Osteoblast (primary cell): Measurements from ENCODE around the gene DEPP1. TPM values are rescaled to one million over a fixed set of nuclear protein-coding genes. Genes with fewer than 3 reads are reported as not detected.

Experiments
- DNase-seq: peaks from one replicate; pipeline ENCODE4 v3.0.0; 2011; ENCODE audit warnings: low spot score, mixed read lengths; ENCODE audit not compliant: insufficient read length; ENCODE audit errors: missing footprints
- H2AFZ ChIP-seq: 2 replicates; pipeline ENCODE4 v1.6.0; 2011; ENCODE audit warnings: mild to moderate bottlenecking, low read length
- H3K27ac ChIP-seq: 2 replicates; pipeline ENCODE4 v1.5.1; 2011; ENCODE audit warnings: mild to moderate bottlenecking, low read depth, low read length, moderate library complexity
- H3K27me3 ChIP-seq: 2 replicates; pipeline ENCODE4 v1.6.0; 2012; ENCODE audit warnings: mild to moderate bottlenecking, control low read depth, inconsistent platforms, low read length, moderate library complexity; ENCODE audit not compliant: insufficient read depth
- H3K36me3 ChIP-seq: 2 replicates; pipeline ENCODE4 v1.5.1; 2011; ENCODE audit warnings: mild to moderate bottlenecking, low read length, control low read depth, moderate library complexity; ENCODE audit not compliant: insufficient read depth
- H3K4me1 ChIP-seq: 2 replicates; pipeline ENCODE4 v1.5.1; 2011; ENCODE audit warnings: mild to moderate bottlenecking, low read length, control low read depth, moderate library complexity; ENCODE audit not compliant: insufficient read depth
- H3K4me2 ChIP-seq: 2 replicates; pipeline ENCODE4 v1.6.0; 2011; ENCODE audit warnings: mild to moderate bottlenecking, low read length; ENCODE audit not compliant: insufficient read depth
- H3K4me3 ChIP-seq: fragments of 200-600 bp; sonication (generic); 3 replicates; pipeline ENCODE4 v1.5.1; 2012; ENCODE audit warnings: mild to moderate bottlenecking, low read length, inconsistent platforms; ENCODE audit not compliant: insufficient read depth
- H3K79me2 ChIP-seq: 2 replicates; pipeline ENCODE4 v1.6.0; 2012; ENCODE audit warnings: mild to moderate bottlenecking, low read length, control low read depth, inconsistent platforms; ENCODE audit not compliant: insufficient read depth
- H3K9me3 ChIP-seq: 2 replicates; pipeline ENCODE4 v1.5.1; 2011; ENCODE audit warnings: low read depth, low read length, control low read depth
- H4K20me1 ChIP-seq: 2 replicates; pipeline ENCODE4 v1.6.0; 2012; ENCODE audit warnings: mild to moderate bottlenecking, low read length, control low read depth; ENCODE audit not compliant: insufficient read depth
- total RNA-seq: library from RNA; depleted of rRNA; stranded (reverse); fragments of >200 nt; gene quantifications from 2 replicates; pipeline ENCODE4 v1.2.3, GENCODE V29; 2012
- TF ChIP-seq, protein P1 (sequence below): IDR thresholded peaks from 2 replicates; pipeline ENCODE4 v1.5.1; 2011; ENCODE audit warnings: mild to moderate bottlenecking, low read depth, low read length, moderate library complexity; ENCODE audit errors: extremely low read depth

DEPP1 gene
- total RNA-seq, 1 donor, result 87.6 TPM

- TF ChIP-seq, protein P1, sequence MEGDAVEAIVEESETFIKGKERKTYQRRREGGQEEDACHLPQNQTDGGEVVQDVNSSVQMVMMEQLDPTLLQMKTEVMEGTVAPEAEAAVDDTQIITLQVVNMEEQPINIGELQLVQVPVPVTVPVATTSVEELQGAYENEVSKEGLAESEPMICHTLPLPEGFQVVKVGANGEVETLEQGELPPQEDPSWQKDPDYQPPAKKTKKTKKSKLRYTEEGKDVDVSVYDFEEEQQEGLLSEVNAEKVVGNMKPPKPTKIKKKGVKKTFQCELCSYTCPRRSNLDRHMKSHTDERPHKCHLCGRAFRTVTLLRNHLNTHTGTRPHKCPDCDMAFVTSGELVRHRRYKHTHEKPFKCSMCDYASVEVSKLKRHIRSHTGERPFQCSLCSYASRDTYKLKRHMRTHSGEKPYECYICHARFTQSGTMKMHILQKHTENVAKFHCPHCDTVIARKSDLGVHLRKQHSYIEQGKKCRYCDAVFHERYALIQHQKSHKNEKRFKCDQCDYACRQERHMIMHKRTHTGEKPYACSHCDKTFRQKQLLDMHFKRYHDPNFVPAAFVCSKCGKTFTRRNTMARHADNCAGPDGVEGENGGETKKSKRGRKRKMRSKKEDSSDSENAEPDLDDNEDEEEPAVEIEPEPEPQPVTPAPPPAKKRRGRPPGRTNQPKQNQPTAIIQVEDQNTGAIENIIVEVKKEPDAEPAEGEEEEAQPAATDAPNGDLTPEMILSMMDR, result no peak
- Histone ChIP-seq H4K20me1 (no peaks in the 10 kb centered on the region), H3K4me3 (no peak overlapping the region), H3K27ac (no peak overlapping the region), H3K4me2 (no peak overlapping the region), H2AFZ (no peak overlapping the region), H3K36me3 (peaks cover 5% of the 10 kb centered on the region), H3K79me2 (peaks cover 17% of the 10 kb centered on the region), H3K27me3 (no peaks in the 10 kb centered on the region), H3K4me1 (peaks cover 40% of the 10 kb centered on the region), H3K9me3 (no peaks in the 10 kb centered on the region)
- peak; percentile 34 for DNase-seq
Observed at GRCh38 chr10:44973323-44974081, 5.1 kb downstream of the DEPP1 start.

GRCh38 chr10:44972874-44973306 is 5.7 kb downstream of the DEPP1 start:
- peaks cover 40% of the 10 kb centered on the region for H3K4me1 ChIP-seq
- no peaks in the 10 kb centered on the region for H4K20me1 ChIP-seq
- H3K27me3 ChIP-seq, result no peaks in the 10 kb centered on the region
- no peaks in the 10 kb centered on the region for H3K9me3 ChIP-seq
- no peak overlapping the region for H2AFZ ChIP-seq
- no peak for DNase-seq
- H3K4me2 ChIP-seq, result no peak overlapping the region
- peaks cover 5% of the 10 kb centered on the region for H3K36me3 ChIP-seq
- H3K4me3 ChIP-seq, result no peak overlapping the region
- TF ChIP-seq, protein P1, result no peak
- peaks cover 11% of the 10 kb centered on the region for H3K79me2 ChIP-seq
- H3K27ac ChIP-seq, result no peak overlapping the region

GRCh38 chr10:44971935-44972757 is 6.5 kb downstream of the DEPP1 start:
- no peak overlapping the region for H2AFZ ChIP-seq
- H3K4me3 ChIP-seq, result no peak overlapping the region
- H3K27ac ChIP-seq, result no peak overlapping the region
- TF ChIP-seq, protein P1, result no peak
- peaks cover 38% of the 10 kb centered on the region for H3K4me1 ChIP-seq
- no peaks in the 10 kb centered on the region for H4K20me1 ChIP-seq
- H3K79me2 ChIP-seq, result peaks cover 4% of the 10 kb centered on the region
- H3K36me3 ChIP-seq, result peaks cover 5% of the 10 kb centered on the region
- H3K27me3 ChIP-seq, result no peaks in the 10 kb centered on the region
- no peak overlapping the region for H3K4me2 ChIP-seq
- peak; percentile 58 for DNase-seq
- no peaks in the 10 kb centered on the region for H3K9me3 ChIP-seq

GRCh38 chr10:44971434-44971833 is 7.2 kb downstream of the DEPP1 start:
- TF ChIP-seq, protein P1, result no peak
- Histone ChIP-seq H3K36me3 (peaks cover 5% of the 10 kb centered on the region), H3K27me3 (no peaks in the 10 kb centered on the region), H3K4me3 (no peak overlapping the region), H2AFZ (no peak overlapping the region), H3K27ac (no peak overlapping the region), H3K79me2 (no peaks in the 10 kb centered on the region), H3K9me3 (no peaks in the 10 kb centered on the region), H3K4me2 (no peak overlapping the region), H4K20me1 (no peaks in the 10 kb centered on the region), H3K4me1 (peaks cover 35% of the 10 kb centered on the region)
- DNase-seq, result peak; percentile 1
